ENCODE data around the gene PTGER3.
"Not testable (repeated sequence)": the region's sequence is repeated elsewhere in the genome, so short reads cannot be mapped to it uniquely, and the experiment has no call there.

Gene PTGER3

DNA sequence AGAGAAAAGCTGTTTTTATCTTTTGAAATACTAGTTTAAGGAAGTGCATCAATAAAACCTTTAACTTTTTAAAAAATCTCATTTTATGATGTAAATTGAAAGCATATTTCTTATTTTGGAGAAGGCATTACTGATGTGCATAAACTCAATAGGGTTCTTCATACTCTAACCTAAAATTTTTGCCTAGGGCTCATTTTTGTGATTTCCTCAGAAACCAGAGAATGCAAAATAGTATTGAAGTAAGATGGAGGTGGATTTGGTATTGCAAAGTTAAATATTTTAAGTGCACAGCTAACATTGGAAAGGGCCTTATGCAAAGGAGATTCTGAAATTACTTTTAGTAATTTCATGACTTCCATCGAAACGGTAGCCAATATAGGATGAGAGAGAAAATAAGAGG lies 101.9 kb downstream of the PTGER3 start:
- no peak for DNase-seq

DNA sequence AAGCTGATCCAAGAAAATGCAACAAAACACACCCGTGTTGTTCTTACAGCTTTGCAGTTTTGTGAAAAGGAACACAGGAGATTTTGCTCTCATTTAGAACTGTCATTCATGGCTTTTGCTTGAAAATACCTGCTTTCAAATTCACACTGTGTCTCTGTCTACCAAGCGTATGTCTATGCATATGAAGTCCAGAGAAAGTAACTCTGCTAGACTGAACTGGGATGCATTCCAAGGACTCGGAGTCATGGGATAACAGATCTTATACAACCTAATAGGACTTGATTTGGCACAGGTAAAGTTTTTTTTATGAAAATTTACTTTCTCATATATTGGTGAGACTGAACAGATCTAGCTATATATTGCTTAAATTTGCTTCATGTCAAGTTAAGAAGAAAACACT lies 102.4 kb downstream of the PTGER3 start:
- DNase-seq, result no peak

DNA sequence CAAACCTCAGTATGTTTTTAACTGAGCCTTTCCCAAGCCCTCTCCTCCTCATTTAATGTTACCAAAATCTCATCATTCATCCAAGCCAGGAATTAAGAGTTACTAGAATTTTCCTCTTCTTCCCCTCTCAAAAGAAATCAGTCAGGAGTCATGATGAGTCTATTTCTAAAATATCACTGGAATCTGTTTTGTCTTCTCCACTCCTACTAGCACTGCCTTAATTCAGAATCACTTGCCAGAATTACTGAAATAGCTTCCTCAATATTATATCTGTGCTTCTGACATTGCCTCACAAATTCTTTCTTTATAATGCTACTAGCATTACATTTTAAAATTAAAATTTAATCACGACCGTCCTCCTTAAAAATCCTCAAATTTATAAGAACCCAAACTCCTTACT lies 106.1 kb downstream of the PTGER3 start:
- no peak for DNase-seq

DNA sequence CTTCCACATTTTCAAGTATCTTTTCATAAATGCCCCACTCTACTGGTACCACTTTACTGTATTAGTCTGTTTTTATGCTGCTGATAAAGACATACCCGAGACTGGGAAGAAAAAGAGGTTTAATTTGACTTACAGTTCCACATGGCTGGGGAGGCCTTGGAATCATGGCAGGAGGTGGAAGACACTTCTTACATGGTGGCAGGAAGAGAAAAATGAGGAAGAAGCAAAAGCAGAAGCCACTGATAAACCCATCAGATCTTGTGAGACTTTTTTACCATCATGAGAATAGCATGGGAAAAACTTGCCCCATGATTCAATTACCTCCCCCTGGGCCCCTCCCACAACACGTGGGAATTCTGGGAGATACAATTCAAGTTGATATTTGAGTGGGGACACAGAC lies 107.2 kb downstream of the PTGER3 start:
- DNase-seq, result not testable (repeated sequence)

DNA sequence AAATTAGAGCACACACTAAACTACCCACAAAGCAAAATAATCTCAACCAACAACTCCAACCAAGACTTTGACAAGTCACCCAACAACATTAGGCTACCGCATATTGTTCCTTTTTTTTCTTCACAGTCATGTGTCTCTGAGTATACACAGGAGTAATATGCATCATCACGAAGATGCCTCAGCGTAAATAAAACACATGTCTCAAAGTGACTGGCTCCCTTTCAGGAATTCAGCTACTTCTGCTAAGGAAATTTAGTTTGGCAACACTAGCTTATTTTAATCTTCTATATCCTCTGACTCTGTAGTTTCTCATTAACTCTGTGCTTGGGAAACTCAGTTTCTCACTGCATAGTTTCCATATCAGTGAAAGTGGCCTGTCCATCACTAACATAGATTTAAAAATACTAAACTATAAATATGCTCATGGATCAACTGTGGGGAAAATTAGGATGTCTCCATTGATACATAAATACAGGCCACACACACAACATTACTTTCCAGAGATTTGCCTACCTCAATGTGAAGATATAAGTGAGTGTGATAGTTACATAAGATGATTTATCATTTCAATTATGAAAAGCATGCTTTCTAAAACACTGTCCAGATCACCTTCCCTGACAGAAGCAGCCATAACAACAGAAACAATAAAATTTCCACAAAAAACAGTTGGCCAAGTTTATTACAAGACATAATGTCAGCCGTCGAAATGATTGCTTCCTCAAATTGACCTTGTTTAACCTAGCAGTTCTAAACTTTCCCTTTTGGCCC lies 113.2 kb downstream of the PTGER3 start:
- DNase-seq, result no peak

DNA sequence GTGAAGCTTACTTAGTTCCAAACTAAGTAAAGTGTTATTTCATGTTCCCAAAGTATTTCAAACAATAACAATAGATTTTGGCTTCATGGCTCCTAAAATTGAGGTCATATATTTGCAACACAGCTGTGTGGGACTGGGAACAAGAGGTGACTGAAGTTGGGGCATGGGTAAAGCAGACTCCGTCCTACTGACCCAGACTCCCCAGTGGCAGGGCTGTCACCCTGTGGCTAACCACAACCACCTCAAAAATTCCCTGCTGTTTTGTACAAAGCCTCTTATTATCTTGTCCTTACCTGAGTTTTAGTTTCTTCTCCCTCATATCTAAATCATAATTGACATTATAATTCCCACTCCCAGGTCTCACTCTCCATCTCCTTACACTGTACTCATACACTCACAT lies 117.6 kb downstream of the PTGER3 start:
- no peak for DNase-seq

DNA sequence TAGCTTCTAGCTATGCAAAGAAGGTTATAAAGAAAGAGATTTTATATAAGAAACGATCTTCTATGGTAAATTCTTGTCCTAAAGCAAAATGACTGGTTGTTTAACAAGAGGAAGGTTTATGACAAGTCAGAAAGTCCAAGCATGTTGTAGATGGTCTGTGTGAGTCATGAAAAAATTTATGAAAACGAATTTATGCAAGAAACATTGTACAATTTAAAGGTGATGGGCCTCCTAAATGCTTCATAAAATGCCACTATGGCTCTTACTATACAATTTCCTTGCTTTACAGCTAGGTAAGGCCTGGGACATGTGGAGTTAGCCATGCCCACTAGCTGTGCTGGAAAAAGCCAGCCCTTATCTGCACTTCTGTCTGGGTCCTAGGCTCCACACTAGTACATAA lies 125.4 kb downstream of the PTGER3 start:
- DNase-seq, result no peak
